Left cardiac atrium (tissue), 4 donors: ENCODE measurements around the gene PXN. TPM values are rescaled to one million over a fixed set of nuclear protein-coding genes. Genes with fewer than 3 reads are reported as not detected.
"Not testable (repeated sequence)": the region's sequence is repeated elsewhere in the genome, so short reads cannot be mapped to it uniquely, and the experiment has no call there.

ENCODE experiments used
- ATAC-seq, 2 donors: fragments of 200-7000 bp; cut with Tn5 transposase; one replicate each; pipeline ENCODE4 v1.9.1; 2020; ENCODE audit warnings: mild to moderate bottlenecking in 2 of 2, moderate library complexity in 2 of 2
- DNase-seq: peaks from one replicate; pipeline ENCODE4 v3.0.0-alpha.2; 2020
- intact Hi-C, 2 donors: fragments of 100-400 bp; cut with DNase I; formaldehyde crosslinking; loops; one replicate each; pipeline versions ENCODE4 v1.14.1 to v1.15.1; 2022 to 2023
- total RNA-seq, 2 donors: library from RNA; stranded (reverse); fragmentation: NEBNext Ultra II Directional; extraction: Animal tissue kit (Norgen Biotek cat#: 25700); gene quantifications; one replicate each; pipeline ENCODE4 v1.2.1, GENCODE V29; 2021
- donor health status: DM: no; HTN: yes; CAD: no.
- donor health status: DM: no; HTN: yes; CAD: no; lungs with severe emphysema.
- donor health status: DM: yes; HTN: yes; CAD: no.
- donor health status: Dilated cardiomyopathy.

Gene PXN
- total RNA-seq, 2 donors from 2014 or later: 70.3 to 86.1 TPM

DNA sequence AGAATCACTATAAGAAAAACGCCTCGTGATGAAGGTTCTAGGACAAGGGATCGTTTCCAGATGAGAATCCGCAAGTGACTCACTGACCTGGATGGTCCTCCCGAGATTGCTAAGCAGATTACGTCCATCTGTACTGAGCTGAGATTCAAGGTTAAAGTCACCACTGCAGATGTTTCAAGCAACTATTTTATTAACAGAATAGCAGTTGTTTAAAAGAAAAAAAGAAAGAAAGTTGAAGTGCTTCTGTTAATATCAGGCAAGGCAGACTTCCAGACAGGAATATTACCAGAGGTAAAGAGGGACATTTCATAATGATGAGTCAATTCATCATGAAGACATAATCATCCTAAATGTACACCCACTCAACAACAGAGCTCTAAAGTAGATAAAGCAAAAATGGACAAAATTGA, 17.9 kb downstream of the PXN start:
- intact Hi-C loops: no loop called here
- DNase-seq (no peak), ATAC-seq (no peak)

DNA sequence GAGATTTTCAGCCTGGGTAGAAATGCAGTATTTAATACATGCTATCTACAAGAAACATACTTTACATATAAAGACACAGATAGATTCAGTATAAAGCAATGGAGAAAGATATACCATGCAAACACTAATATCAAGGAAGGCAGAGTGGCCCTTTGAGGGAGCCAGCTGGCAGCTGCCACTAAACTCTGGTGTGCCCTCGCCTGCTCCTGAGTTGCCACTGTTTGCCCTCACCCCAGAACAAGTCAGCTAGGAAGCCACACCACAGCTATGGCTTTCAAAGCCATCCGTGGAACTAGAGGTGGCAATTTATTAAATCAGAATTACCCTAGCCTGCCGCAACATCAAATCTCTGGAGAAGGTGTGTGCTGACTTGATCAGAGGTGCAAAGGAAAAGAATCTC, 18.3 kb downstream of the PXN start:
- ATAC-seq (no peak), DNase-seq (no peak)
- intact Hi-C loops: no loop called here

DNA sequence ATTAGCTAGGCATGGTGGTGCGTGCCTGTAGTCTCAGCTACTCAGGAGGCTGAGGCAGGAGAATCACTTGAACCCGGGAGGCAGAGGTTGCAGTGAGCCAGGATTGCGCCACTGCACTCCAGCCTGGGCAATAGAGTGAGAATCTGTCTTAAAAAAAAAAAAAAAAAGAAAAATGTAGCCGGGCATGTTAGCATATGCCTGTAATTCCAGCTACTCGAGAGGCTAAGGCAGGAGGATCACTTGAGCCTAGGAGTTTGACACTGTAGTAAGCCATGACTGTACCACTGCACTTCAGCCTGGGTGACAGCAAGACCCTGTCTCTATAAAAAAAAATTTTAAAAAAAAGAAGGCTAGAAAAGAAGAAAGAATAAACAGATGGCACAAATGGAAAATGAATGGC, 18.8 kb downstream of the PXN start:
- intact Hi-C loops, DNase-seq, ATAC-seq: not testable (repeated sequence)

DNA sequence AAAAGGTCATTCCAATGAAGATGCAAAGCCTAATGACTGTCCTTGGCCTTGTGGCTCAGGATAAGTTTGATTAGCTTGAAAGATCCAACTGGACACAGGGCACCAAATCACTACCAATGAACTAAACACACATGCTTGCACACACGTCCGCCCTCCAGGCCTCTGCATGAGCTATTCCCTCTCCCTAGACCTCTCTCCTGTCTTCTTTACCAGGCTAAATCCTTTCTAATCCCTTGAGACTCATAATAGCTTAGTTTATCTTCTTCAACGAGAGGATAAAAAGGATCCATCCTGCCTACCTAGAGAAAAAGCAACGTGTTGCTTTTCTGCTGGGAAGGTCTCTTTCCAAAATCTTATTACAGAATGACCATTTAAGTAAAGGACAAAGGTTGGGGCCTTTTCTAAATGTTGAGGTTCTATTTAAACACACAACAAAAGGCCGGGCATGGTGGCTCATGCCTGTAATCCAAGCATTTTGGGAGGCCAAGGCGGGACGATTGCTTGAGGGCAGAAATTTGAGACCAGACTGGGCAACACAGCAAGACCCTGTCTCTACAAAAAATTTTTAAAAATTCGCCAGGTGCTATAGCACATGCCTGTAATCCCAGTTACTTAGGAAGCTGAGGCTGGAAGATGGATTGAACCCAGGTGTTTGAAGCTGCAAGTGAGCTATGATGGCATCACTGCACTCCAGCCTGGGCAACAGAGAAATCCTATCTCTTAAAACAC, 22.4 kb downstream of the PXN start:
- DNase-seq (no peak), ATAC-seq (no peak)
- intact Hi-C loops: no loop called here

DNA sequence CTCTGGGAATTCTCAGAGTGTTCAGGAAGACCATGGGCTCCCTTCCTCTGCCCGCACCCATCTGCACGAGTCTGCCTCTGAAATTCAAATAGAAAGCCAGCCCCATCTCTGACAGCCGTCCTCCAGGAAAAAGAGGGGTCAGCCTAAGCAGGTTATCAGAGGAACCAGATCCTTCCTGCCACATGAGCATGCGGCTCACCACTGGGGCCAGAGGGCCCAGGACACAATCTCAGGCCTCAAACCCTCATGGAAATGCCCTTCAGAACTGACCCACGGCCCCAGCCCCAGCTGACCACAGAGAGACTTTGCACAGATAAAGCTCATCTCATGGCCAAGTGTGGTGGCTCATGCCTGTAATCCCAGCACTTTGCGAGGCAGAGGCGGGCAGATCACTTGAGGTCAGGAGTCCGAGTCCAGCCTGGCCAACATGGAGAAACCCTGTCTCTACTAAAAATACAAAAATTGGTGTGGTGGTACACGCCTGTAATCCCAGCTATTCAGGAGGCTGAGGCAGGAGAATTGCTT, 23.2 kb downstream of the PXN start:
- DNase-seq: peak; percentile 63
- peak; percentile 38 to 45 for ATAC-seq

DNA sequence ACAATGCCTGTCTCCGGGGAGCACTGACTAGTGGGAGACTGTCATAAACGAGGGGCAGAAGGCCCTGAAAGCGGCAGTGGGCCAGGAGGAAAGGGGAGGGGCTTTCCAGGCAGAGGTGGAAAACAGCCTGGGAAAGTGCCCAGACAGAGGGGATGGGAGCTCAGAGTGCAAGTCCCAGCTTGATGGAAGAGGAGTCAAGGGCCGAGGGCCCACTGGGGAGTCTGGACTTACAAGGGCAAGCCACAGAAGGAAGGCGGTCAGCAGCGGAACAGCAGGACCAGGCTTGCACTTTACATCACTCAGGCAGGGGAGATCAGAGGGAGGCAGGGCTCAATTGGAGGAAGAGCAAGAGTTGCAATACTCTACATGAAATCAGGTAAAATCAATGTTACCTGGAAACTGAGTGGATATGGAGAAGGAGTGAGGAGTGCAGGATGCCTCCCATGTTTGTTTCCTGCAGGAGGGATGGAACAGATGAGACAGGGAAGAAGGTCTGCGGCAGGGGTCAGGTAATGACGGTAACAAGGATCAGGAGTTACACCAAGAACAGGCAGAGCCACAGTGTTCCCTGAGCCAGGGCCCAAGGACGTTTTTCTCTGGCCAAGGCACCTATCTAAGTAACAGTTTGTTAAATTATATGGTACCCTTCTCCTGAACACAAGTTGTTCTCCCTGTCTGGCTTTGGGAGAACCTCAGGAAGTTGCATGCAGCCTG, 23.8 kb downstream of the PXN start:
- intact Hi-C loops: no loop called here
- DNase-seq (no peak), ATAC-seq (no peak)

More for the DNA sequence above, 23.2 kb downstream of the PXN start:
- intact Hi-C loops: no loop called here

DNA sequence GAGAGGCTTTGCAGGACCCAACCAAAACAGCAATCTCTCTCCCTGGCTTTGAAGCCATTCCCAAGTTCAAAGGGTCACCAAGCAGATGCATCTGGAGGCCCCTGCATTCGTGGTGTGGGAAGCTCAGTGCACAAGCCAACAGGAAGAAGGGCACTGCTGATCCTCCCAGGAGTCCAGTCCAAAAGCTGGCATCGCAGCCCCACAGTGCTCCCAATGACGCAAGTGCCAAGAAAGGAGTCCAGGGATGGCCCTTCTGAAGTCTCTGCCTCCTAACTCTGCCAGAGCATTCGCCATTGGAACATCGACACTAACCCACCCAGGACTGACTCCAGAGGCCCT, 25.1 kb downstream of the PXN start:
- intact Hi-C loops: no loop called here
- DNase-seq (peak; percentile 13), ATAC-seq (no peak)

DNA sequence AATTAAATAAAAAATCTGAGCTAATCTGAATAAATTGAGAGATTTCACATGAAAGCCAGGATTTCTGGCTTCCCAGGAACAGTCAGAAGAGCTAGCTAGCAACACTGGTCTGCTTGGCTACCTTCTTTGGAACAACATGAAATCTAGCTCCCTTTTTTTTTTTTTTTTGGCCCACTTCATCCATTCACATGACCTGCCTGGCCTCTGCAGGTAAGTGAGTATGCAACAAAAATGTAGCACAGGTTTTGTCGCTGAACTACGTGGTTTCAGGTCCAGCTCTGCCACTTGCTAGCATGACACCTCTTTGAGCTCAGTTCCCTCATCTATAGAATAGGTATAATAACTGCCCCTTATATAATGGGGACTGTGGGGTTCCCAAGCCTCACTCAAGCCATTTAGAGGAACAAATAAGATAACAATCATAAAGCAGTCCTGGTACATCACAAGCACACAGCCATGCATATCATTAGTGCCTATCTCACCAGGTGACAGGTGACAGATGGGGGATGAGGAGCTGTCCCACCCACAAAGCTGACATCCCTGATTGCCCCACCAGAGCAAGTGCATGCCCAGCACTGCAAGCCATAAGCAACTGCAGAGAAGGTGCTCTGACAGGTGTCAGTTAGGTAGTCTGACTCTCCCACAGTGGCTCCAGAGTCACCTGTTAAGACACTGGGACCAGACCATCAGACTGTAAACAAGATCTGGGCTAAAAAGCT, 25.6 kb downstream of the PXN start:
- intact Hi-C loops: no loop called here
- no peak for ATAC-seq
- no peak for DNase-seq

DNA sequence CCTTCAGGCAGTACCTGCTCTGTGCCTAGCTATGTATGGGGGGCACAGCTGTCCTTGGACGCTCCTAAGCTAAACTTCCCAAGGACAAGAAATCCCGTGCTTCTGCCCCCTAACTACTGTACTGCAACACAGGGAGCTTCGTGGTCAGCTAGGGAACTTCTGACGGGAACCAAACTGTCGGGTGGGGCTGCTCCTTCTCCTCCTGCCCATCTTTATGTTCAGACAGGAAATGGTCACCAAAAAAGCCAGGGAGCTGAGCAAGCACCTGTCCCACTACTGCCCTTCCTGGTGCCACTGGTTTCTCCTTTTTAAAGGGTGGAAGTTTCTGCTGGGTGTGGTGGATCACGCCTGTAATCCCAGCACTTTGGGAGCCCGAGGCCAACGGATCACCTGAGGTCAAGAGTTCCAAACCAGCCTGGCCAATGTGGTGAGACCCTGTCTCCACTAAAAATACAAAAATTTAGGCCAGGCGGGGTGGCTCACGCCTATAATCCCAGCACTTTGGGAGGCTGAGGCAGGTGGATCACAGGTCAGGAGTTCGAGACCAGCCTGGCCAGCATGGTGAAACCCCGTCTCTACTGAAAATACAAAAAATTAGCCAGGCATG, 26.6 kb downstream of the PXN start:
- DNase-seq (peak; percentile 7), ATAC-seq (no peak)
- intact Hi-C loops: no loop called here

DNA sequence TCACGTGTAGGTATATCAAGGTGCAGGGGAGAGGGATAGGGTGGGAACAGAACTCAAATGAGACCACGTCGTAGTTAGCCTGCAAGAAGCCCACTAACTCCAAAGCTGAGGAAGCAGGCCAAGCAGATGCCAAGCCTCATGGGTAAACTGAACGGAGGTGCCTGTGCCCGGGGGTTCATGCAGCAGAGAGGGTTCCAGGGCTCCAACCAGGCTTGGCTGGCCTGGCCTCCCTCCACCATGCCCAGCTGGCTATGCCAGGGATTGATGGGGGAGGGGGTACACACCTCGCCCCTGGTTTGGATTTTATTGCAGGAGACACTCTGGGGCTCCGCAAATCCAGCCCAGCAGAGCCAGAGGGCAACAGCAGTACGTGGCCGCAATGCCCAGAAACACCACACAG, 27.3 kb downstream of the PXN start:
- intact Hi-C loops: no loop called here
- DNase-seq: no peak
- no peak for ATAC-seq

DNA sequence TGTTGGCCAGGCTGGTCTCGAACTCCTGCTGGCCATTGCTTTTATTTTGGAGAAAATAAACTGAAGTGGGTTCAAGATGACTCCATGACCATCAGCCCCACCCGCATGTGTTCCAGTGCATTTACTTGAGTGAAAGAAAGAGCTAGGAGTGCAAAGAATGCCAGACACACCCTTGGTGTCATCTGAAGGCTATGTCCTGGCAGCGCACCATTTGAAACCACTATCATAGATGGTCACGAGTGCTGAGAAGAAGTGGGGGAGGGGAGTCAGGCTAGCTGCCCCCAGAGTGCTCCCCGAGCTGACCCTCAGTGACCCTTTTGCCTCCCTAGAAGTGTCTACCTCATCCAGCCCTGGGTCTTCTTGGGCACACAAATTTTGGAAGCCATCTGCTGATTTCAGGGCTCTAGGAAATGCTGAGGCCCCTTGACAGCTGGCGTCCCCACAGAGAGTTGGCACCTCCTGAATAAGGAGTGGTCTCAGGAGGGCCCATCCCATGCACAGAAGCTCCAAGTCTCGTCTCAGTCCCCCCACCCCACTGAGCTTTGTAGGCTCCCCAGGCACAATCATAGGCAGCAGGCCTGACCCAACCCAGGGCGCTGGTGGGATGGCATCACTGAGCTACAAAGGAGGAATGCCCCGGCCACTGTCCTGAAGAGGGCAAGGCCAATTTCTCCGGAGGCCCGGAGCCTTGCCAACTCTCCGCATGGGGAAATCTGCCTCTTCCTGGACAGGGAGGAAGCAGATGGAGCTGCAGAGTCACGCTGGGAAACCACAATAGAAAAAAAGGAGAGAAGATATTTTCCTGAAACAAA, 28.0 kb downstream of the PXN start:
- peak; percentile 14 to 34 for ATAC-seq
- DNase-seq: peak; percentile 83
- intact Hi-C loops: no loop called here

DNA sequence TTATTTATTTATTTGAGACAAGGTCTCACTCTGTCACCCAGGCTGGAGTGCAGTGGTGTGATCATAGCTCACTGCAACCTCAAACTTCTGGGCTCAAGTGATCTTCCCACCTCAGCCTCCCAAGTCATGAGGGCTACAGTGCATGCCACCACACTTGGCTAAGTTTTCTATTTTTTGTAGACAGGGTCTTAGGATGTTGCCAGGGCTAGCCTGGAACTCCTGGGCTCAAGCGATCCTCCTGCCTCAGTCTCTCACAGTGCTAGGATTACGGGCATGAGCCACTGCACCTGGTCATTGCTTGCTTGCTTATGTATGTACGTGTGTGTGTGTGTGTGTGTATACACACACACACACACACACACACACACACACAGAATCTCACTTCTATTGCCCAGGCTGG, 28.7 kb downstream of the PXN start:
- DNase-seq, ATAC-seq, intact Hi-C loops: not testable (repeated sequence)

DNA sequence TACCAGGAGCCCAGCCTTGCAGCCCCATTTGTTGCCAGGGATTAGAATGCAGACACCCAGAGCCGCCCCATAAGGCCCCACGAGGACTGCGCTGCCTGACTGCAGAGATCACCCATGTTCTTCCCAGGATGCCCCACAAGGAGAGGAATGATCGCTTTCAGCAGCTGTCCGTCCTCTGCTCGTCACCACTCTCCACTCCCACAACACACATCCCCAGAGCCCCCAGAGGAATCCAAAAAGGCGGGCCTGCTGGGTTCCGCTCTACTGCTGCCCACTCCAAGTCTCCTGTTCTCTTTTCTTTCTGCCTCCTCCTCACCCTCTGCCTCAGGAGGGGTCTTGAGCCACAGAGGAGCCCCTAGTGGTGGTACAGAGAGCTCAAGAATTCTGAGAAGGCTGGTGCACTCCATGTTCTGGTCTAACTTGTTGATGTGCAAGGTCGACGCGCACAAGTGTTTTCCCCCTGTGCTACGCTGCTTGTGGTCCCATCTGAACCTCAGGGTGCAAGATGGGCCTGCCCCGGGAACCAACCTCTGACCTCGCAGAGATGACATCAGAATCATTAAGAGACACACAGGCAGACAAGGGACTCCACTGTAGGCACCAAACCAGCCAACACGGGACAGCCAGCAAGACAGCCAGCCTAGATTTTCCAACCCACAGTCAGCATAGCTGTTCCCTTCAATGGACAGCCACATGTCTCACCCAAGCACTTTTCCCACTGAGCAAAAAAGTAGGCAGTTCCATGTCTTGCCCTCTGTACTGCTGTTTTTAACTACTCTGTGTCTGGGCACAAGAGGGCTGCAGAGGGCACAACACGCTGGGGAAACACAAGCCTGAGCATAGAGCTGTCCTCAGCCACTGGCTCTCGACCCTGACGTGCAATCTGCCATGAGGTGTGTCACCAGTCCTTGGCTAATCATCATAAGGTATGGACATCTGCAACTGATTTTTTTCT, 29.9 kb downstream of the PXN start:
- intact Hi-C loops: no loop called here
- ATAC-seq (peak; percentile 0 to 1), DNase-seq (no peak)

DNA sequence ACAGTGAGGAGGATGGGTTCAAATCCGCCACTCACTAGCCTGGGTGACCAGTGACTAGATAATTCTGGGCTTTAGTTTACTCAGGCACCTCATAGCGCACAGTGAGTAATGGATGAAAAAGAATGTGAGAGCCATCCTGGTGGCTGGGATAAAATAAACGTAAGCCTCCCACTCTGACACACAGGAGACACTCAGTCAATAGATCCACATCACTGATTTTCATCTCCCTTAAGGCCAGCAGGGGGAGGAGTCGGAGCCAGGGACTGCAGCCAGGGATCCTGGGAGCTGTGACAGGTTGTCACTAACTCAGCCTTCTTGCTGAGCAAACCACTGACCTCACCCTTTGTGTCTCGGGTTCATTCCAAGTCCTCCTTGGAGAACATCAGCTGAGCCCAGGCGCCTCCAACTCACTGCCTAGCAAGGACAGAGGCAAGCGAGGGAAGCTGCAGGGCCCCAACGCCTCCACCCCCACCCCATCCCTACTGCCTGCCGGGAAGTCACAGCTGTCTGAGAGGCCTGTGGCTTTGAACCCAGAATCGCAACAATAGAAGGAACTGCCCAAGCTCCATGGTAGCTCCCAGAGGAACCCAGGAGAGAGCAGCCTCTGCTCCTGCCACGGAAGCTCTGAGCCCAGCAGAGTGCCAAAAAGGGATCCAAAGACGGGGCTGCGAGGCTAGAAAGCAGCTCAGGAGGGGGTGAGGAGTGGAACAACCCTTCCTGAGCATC, 30.7 kb downstream of the PXN start:
- DNase-seq (peak; percentile 90), ATAC-seq (peak; percentile 62 to 77)
- intact Hi-C loops: no loop called here

DNA sequence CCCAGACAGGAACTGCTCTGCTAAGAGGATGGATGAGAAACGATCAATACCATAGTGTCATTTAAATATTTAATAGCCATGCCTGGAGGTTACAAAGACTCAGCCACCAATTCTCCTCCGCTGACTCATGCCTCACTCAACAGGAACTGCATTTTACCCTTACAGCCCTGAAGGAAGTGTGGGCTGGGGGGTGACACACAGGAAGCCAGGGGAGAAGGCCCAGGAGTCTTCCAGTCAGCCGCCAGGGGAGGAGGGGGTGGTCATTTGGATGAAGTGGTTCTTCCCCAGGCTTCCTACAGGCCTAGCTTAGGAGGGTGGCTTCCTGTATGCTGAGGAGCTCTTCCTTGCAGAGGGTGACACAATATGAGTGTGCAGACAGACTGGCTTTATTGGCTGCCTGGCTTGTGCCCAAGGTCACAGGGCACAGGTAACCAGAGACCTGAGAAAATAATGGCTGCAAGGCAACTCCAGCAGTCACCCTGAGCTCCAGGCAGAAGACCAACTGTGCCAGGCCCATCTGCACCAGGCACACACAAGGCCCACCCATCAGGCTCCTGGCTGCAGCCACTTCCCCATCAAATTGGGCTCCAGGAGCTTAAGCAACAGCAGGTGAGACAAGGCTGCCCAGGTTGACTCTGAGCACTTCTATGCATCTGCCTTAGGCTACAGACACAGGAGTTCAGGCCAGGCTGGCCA, 34.1 kb downstream of the PXN start:
- DNase-seq (peak; percentile 75), ATAC-seq (peak in 1 of 2 donors; percentile 14)
- intact Hi-C loops: no loop called here

DNA sequence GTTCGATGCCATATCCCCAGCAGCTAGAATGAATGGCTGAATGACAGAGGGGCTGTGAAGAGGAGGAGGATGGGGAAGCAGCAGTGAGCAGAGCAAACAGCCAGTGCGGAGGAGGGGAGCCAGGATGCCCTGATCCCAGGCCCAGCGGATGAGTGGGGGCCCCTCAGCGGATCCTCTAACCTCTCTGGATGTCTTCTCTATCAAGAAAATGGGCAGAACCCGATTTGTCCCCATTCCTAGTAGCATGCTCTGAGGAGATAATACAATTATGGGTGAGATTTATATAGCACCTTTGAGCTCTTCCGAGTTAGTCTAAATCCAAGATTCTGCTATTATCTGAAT, 34.6 kb downstream of the PXN start:
- peak; percentile 23 for DNase-seq
- no peak for ATAC-seq
- intact Hi-C loops: no loop called here
